ENCODE data around the gene NOTO. TPM values are rescaled to one million over a fixed set of nuclear protein-coding genes. Genes with fewer than 3 reads are reported as not detected.

The NOTO gene, protein sequence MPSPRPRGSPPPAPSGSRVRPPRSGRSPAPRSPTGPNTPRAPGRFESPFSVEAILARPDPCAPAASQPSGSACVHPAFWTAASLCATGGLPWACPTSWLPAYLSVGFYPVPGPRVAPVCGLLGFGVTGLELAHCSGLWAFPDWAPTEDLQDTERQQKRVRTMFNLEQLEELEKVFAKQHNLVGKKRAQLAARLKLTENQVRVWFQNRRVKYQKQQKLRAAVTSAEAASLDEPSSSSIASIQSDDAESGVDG
- not detected in 2 replicates for total RNA-seq

GRCh38 chr2:73202156-73203054 lies at the start of gene NOTO:
Gene NOTO, plus strand, starts transcription at chr2:73202574. Its CDS starts 93 bp downstream, at chr2:73202667.

DNA sequence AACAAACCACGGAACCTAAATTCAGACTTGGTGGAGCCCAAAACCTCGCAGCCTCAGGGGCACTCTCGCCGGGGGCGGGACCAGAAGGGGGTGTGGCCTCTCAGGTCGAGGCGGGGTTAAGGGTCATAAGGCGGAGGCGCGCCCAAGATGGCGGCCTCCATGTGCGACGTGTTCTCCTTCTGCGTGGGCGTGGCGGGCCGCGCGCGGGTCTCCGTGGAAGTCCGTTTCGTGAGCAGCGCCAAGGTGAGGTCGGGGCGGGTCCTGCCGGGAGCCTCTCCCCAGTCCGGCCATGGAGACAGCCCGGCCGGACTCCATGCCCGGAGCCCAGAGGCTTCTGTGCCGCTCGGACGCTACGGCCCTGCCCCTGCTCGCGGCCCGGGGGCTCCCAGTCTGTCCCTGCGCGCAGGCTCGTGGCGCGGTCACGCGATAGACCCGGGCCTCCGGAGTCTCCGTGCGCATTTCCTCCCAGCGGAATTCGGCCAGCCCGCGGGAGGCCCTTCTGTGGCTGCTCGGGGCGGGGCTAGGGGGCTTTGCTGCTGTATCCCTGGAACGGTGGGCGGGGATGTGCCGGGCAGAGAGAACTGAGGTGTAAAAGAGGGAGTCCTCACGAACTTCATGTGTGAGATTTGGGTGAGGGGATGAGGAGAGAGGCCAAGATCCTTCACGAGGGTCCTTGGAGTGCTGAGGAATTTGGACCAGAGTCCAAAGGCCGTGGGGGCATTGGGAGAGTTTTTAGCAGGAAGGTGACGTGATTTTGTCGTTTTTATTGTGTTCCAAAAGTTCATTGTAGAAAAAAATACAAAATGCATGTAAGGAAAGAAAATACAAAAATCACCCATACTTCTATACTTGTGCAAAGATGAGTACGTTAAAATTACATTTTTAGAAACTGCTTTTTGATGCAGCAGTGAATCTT lies 12.0 kb downstream of the NOTO start, which contains the start of gene SMYD5:
SMYD5 (plus strand) TSS at position 126 of the 916 bp plus-strand sequence; CDS start at position 148, 22 bp downstream.

DNA sequence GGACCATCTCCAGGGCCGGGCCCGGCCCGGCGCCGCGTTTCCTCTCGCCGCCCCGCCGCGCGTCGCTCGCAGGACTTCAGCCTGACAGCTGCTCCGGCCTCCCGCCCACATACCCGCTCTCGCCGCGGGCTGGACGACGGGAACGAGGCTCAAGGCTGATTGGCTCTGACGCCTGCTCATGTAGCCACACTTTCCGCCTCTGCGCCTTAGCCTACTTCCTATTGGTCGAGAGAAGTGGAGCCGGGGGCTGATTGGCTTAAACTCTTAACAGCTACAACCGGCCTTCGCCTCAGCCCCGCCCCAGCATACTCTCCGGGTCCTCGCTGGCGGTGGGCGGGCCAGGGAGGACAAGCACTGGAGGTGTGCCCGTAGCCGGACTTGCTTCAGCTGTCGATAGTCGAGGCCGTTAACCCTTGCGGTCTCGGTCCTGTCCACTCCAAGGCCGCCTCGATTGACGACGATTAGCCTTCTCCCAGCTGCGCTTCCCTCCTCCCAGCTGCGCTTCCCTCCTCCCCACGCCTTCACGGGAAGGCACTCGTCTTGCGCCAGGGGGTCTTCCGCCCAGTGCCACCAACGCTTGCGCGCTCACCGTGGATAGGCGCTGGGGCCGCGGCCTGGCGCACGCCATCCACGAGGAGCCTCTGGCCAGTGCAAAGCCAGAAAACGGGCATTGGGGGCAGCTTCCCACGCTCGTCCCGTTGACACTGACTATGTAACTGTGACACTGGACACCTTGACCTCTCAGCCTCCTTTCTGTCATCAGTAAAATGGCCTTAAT lies 31.0 kb downstream of the NOTO start, which contains the start of gene PRADC1:
PRADC1 (minus strand) TSS at position 86 of the 778 bp plus-strand sequence; CDS start at position 7, 79 bp downstream.

DNA sequence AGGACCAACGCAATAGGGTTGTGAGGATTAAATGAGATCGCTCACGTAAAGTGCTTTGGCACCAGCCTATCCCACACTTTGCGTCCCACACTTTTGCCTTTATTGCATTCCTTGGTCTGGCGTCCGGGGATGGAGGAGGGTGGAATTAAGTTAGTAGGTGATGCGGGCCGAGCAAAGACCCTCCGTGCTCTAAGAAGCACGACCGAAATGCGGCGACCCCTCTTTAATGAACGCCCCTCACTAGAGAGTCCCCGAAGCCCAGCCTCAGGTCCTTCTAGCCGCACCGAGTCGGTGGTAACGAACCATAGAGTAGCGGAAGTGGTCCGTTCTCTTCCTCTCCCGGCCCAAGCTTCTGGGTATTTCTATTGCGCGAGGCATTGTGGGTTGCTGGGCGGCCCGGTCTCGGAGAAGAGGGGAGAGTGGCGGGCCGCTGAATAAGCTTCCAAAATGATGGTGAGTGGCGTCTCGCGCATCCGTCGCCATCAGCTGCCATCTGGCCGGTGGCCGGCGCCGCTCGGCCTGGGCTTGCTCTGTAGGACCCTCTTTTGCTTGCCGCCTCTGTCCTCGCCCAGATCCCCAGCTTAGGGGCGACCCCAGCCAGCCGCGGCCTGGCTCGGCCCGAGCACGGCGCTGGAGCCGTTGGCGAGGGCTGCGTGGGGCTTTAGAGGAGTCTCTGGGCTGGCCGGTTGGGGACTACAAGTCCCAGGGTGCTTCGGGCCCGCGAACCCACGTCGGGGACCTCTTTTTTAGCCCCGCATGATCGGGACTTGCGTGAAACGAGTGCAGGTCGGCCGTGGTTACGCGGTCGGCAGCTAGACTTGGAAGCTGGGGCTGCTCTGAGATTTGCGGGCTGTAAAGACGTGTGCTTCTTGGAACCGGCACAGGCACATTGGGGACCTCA lies 31.8 kb downstream of the NOTO start, which contains the start of gene CCT7:
CCT7 (plus strand) TSS at position 377 of the 901 bp plus-strand sequence; CDS start at position 448, 71 bp downstream.

Other genes with a start within 250 kb of the NOTO start
- 11.1 and 15.1 TPM in 2 replicates for gene SFXN5, start 130.9 kb upstream of the NOTO start, total RNA-seq
- gene RAB11FIP5, start 89.6 kb upstream of the NOTO start, total RNA-seq = 94.9 and 96.9 TPM in 2 replicates
- 27.3 and 32.3 TPM in 2 replicates for gene SMYD5, start 11.7 kb downstream of the NOTO start, total RNA-seq
- gene PRADC1, start 30.7 kb downstream of the NOTO start, total RNA-seq = 14.3 and 17.6 TPM in 2 replicates
- gene CCT7, start 31.7 kb downstream of the NOTO start, total RNA-seq = 166 and 183 TPM in 2 replicates
- 1.3 and 1.5 TPM in 2 replicates for gene FBXO41, start 81.9 kb downstream of the NOTO start, total RNA-seq
- gene EGR4, start 91.0 kb downstream of the NOTO start, total RNA-seq = 0.12 TPM in 1 of 2 replicates, not detected in the other
- 21.3 and 29.4 TPM in 2 replicates for gene ALMS1, start 183.3 kb downstream of the NOTO start, total RNA-seq